HEK293 (cell line): ENCODE results near the gene RTBDN.
A peak's percentile ranks its signal among the peaks of the same experiment; 100 is the strongest.

Source experiments
- CTCF ChIA-PET: fragments of 350-600 bp; formaldehyde crosslinking; extraction: SDS; loops from one replicate; lab custom pipeline; 2021; ENCODE audit warnings: antibody characterized with exemption; lab: Yijun Ruan, JAX
- POLR2A ChIA-PET: fragments of 300-600 bp; formaldehyde crosslinking; extraction: SDS; loops from one replicate; lab custom pipeline; 2020; ENCODE audit warnings: antibody characterized with exemption, inconsistent platforms; lab: Yijun Ruan, JAX
- H3K27ac ChIP-seq: fragments of 200-500 bp; sonication (Bioruptor generic); 2 replicates; pipeline ENCODE4 v1.5.1; 2014; ENCODE audit warnings: low read depth, low read length, control low read depth, inconsistent platforms; ENCODE audit errors: extremely low read depth
- H3K36me3 ChIP-seq, 2 experiments: fragments of 200-500 bp in 1 of 2; sonication (Bioruptor generic) in 1 of 2; 1 replicate in 1 of 2; 2 replicates in 1 of 2; pipeline ENCODE4 v1.5.1; 2014 to 2017; ENCODE audit warnings: inconsistent platforms in 2 of 2, low read length in 2 of 2; ENCODE audit not compliant: control insufficient read depth in 2 of 2, insufficient read depth in 1 of 2
- H3K4me1 ChIP-seq: fragments of 200-500 bp; sonication (Bioruptor generic); 2 replicates; pipeline ENCODE4 v1.5.1; 2014; ENCODE audit warnings: mild to moderate bottlenecking, low read length, inconsistent platforms; ENCODE audit not compliant: control insufficient read depth, insufficient read depth
- H3K4me3 ChIP-seq: 2 replicates; pipeline ENCODE4 v1.5.1; 2011; ENCODE audit warnings: low read depth, mild to moderate bottlenecking, control low read depth, low read length, moderate library complexity
- H3K9me3 ChIP-seq: fragments of 200-500 bp; sonication (Bioruptor generic); 2 replicates; pipeline ENCODE4 v1.5.1; 2014; ENCODE audit warnings: low read depth, low read length, inconsistent platforms; ENCODE audit not compliant: control insufficient read depth, insufficient read depth
- ZBTB8A ChIP-seq: fragments of 450-650 bp; formaldehyde crosslinking; IDR thresholded peaks from 2 replicates; pipeline ENCODE4 v1.5.1; 2016; ENCODE audit warnings: missing biosample characterization, missing genetic modification characterization
- ZFHX2 ChIP-seq: fragments of 450-650 bp; formaldehyde crosslinking; conservative IDR thresholded peaks from 2 replicates; pipeline ENCODE4 v1.5.1; 2016; ENCODE audit warnings: missing biosample characterization, missing genetic modification characterization
- ZNF121 ChIP-seq: fragments of 450-650 bp; formaldehyde crosslinking; IDR thresholded peaks from 2 replicates; pipeline ENCODE4 v1.5.1; 2016; ENCODE audit warnings: missing biosample characterization, missing genetic modification characterization
- ZNF280C ChIP-seq: fragments of 450-650 bp; formaldehyde crosslinking; IDR thresholded peaks from 2 replicates; pipeline ENCODE4 v1.5.1; 2016; ENCODE audit warnings: missing biosample characterization, missing genetic modification characterization
- ZNF433 ChIP-seq: fragments of 450-650 bp; formaldehyde crosslinking; IDR thresholded peaks from 2 replicates; pipeline ENCODE4 v1.5.1; 2016; ENCODE audit warnings: missing biosample characterization, missing genetic modification characterization, low read depth
- ZNF548 ChIP-seq: fragments of 450-650 bp; formaldehyde crosslinking; IDR thresholded peaks from 2 replicates; pipeline ENCODE4 v1.5.1; 2016; ENCODE audit warnings: missing biosample characterization, missing genetic modification characterization
- ZNF837 ChIP-seq: fragments of 450-650 bp; formaldehyde crosslinking; IDR thresholded peaks from 2 replicates; pipeline ENCODE4 v1.5.1; 2016; ENCODE audit warnings: missing biosample characterization, missing genetic modification characterization
- TF ChIP-seq, protein P1 (sequence below): fragments of 450-650 bp; formaldehyde crosslinking; IDR thresholded peaks from 2 replicates; pipeline ENCODE4 v1.5.1; 2016; ENCODE audit warnings: missing biosample characterization, missing genetic modification characterization

RTBDN gene

DNA sequence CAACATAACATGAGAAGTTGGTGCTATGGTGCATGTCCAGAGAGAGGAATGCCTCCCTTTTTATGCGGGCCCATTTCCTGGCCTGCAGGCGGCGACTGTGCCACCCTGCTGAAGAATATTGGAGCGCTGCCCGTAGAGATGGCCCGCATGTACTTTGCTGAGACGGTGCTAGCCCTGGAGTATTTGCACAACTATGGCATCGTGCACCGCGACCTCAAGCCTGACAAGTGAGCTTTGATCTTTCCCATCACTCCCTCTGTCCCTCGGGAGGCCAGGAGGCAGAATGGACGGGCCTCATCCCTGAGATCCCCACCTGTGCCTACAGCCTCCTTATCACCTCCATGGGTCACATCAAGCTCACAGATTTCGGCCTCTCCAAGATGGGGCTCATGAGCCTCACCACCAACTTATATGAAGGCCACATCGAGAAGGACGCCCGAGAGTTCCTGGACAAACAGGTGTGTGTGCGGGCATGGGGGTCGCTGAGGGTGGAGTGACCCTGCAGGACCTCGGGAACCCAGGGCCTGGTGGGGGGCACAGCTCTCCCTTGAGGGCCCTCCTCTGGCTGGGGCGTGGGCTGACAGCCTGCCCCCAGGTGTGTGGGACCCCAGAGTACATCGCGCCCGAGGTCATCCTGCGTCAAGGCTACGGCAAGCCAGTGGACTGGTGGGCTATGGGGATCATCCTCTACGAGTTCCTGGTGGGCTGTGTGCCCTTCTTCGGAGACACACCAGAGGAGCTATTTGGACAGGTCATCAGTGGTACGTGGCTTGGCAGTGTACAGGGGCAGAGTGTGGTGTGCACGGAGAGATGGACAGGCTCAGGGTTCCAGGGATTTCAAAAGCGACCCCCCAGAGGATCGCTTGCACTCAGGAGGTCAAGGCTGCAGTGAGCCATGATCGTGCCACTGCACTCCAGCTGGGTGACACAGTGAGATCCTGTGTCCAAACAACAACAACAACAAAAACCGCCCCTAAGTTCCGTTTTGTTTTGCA lies 30.6 kb upstream of the RTBDN start:
- POLR2A ChIA-PET: interaction anchor here (0.9 kb wide), 1 partner anchor 17 kb away, joined by 3 read pairs; the partner anchor contains the start of gene DNASE2
- Histone ChIP-seq H3K4me3 (no peak overlapping the region), H3K27ac (no peak overlapping the region), H3K4me1 (peaks cover 4% of the 10 kb centered on the region)
- TF ChIP-seq ZNF837: no peak
- no peak for TF ChIP-seq ZNF280C (tag by site-specific recombination)
- TF ChIP-seq, all 188 proteins: peak for 0
- Histone ChIP-seq H3K36me3 (peaks cover 0 to 4% of the 10 kb centered on the region in 2 experiments; a peak in 2 of 3 replicates), H3K9me3 (no peaks in the 10 kb centered on the region)
- CTCF ChIA-PET: interaction anchor here (4.6 kb wide), 1 partner anchor 18 kb away, joined by 30 read pairs; no protein-coding TSS in a partner anchor

DNA sequence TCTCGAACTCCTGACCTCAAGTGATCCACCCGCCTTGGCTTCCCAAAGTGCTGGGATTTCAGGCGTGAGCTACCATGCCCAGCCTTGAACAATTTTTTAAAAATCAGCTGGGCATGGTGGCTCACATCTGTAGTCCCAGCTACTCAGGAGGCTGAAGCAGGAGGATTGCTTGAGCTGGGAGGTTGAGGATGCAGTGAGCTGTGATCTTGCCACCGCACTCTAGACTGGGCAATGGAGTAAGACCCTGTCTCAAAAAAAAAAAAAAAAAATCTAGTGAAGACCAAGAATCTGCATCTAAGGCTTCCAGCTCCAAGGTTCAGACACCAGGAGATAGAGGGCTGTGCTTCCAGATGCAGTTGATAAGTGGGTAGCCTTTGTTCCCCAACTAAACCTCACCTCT lies 29.8 kb upstream of the RTBDN start:
- ChIA-PET POLR2A (interaction anchor here (0.5 to 0.9 kb wide), 2 partner anchors 70 to 254 kb away, joined by 3 to 4 read pairs; partner anchors contain the start of gene FARSA), CTCF (interaction anchor here (0.6 to 4.6 kb wide), 6 partner anchors 12 to 107 kb away, joined by 3 to 30 read pairs (median 4); no protein-coding TSS in a partner anchor)
- no peak overlapping the region for H3K4me3 ChIP-seq
- no peaks in the 10 kb centered on the region for H3K9me3 ChIP-seq
- TF ChIP-seq ZNF548: no peak
- TF ChIP-seq ZNF121 (tag by site-specific recombination): peak; percentile 55; the same call in 1 of the 2 replicates
- TF ChIP-seq, all 188 proteins: peak for 1
- H3K27ac ChIP-seq: no peak overlapping the region
- peaks cover 0 to 4% of the 10 kb centered on the region in 2 experiments; a peak in 2 of 3 replicates for H3K36me3 ChIP-seq
- peaks cover 4% of the 10 kb centered on the region for H3K4me1 ChIP-seq

DNA sequence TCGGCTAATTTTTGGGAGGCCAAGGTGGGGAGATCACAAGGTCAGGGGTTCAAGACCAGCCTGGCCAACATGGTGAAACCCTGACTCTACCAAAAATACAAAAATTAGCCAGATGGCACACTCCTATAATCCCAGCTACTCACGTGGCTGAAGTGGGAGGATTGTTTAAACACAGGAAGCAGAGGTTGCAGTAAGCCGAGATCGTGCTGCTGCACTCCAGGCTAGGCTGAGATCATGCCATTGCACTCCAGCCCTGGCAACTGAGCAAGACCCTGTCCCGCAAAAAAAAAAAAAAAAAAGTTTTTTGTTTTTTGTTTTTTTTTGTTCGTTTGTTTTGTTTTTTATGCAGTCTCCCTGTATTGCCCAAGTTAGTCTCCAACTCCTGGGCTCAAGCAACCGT lies 25.2 kb upstream of the RTBDN start:
- no peak overlapping the region for H3K27ac ChIP-seq
- TF ChIP-seq ZFHX2 (tag by site-specific recombination) (0 out of 2 replicates have a peak, but pooled peaks have one; percentile 19), ZNF433 (tag by site-specific recombination) (no peak), ZBTB8A (tag by site-specific recombination) (no peak)
- TF ChIP-seq, protein P1, sequence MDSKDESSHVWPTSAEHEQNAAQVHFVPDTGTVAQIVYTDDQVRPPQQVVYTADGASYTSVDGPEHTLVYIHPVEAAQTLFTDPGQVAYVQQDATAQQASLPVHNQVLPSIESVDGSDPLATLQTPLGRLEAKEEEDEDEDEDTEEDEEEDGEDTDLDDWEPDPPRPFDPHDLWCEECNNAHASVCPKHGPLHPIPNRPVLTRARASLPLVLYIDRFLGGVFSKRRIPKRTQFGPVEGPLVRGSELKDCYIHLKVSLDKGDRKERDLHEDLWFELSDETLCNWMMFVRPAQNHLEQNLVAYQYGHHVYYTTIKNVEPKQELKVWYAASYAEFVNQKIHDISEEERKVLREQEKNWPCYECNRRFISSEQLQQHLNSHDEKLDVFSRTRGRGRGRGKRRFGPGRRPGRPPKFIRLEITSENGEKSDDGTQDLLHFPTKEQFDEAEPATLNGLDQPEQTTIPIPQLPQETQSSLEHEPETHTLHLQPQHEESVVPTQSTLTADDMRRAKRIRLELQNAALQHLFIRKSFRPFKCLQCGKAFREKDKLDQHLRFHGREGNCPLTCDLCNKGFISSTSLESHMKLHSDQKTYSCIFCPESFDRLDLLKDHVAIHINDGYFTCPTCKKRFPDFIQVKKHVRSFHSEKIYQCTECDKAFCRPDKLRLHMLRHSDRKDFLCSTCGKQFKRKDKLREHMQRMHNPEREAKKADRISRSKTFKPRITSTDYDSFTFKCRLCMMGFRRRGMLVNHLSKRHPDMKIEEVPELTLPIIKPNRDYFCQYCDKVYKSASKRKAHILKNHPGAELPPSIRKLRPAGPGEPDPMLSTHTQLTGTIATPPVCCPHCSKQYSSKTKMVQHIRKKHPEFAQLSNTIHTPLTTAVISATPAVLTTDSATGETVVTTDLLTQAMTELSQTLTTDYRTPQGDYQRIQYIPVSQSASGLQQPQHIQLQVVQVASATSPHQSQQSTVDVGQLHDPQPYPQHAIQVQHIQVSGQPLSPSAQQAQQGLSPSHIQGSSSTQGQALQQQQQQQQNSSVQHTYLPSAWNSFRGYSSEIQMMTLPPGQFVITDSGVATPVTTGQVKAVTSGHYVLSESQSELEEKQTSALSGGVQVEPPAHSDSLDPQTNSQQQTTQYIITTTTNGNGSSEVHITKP (tag by site-specific recombination): 0 out of 2 replicates have a peak, but pooled peaks have one; percentile 27
- POLR2A ChIA-PET: no interaction called here
- no peaks in the 10 kb centered on the region for H3K9me3 ChIP-seq
- H3K4me1 ChIP-seq: no peaks in the 10 kb centered on the region
- no peaks in the 10 kb centered on the region; a peak in 1 of 3 replicates for H3K36me3 ChIP-seq
- CTCF ChIA-PET: interaction anchor here (0.6 to 2.5 kb wide), 2 partner anchors 10 to 12 kb away, joined by 3 to 12 read pairs; no protein-coding TSS in a partner anchor
- no peak overlapping the region for H3K4me3 ChIP-seq
